HCT116 (cell line): ENCODE data around the gene SLC22A7. TPM values are rescaled to one million over a fixed set of nuclear protein-coding genes. Genes with fewer than 3 reads are reported as not detected.

ENCODE experiments used
- ATAC-seq: fragments of 200-7000 bp; cut with Tn5 transposase; 2 replicates; pipeline ENCODE4 v1.9.1; 2020; ENCODE audit warnings: mild to moderate bottlenecking, moderate library complexity
- BruUV-seq: library from RNA; stranded (reverse); fragments of 400-500 nt; replicated peaks from 2 replicates; lab custom pipeline; 2021; lab: Mats Ljungman, UMichigan
- CTCF ChIA-PET: fragments of 300-600 bp; sonication (Branson Sonifier 250); formaldehyde crosslinking; loops from one replicate; lab custom pipeline; 2021; ENCODE audit warnings: antibody characterized with exemption; lab: Charles Lee
- POLR2A ChIA-PET: fragments of 300-600, 350-600 bp; sonication (Branson Sonifier 250); formaldehyde crosslinking; loops from one replicate; lab custom pipeline; 2021; ENCODE audit warnings: antibody characterized with exemption; lab: Charles Lee
- RAD21 ChIA-PET, 2 experiments: fragments of 300-600 bp; sonication (Branson Sonifier 250); formaldehyde crosslinking; loops; one replicate each; lab custom pipeline; 2023; ENCODE audit warnings: low total read pairs in 2 of 2; ENCODE audit not compliant: uncharacterized antibody in 2 of 2, unreplicated experiment in 2 of 2, low non-redundant PET in 1 of 2; lab: Charles Lee
- DNase-seq: peaks from one replicate; pipeline ENCODE4 v3.0.0-alpha.2; 2010; ENCODE audit warnings: low read depth, low spot score
- H2AFZ ChIP-seq: fragments of 200-600 bp; shearing (Covaris generic), sonication (generic); 2 replicates; pipeline ENCODE4 v1.6.1; 2017; ENCODE audit warnings: low read depth, mixed run types, mixed read lengths, antibody characterized with exemption, low read length; ENCODE audit not compliant: poor library complexity, severe bottlenecking
- H3K27ac ChIP-seq: 2 replicates; pipeline ENCODE4 v1.5.1; 2012; ENCODE audit warnings: low read depth, low read length
- H3K27me3 ChIP-seq: fragments of 200-600 bp; sonication (generic); 2 replicates; pipeline ENCODE4 v1.6.1; 2016; ENCODE audit warnings: mixed run types, low read length, mixed read lengths; ENCODE audit not compliant: insufficient read depth
- H3K36me3 ChIP-seq, 2 experiments: fragments of 200-500 bp in 1 of 2; fragments of 200-600 bp in 1 of 2; sonication (Bioruptor generic) in 1 of 2; sonication (generic) in 1 of 2; 2 replicates each; pipeline versions ENCODE4 v1.5.1 to v1.6.1; 2014 to 2016; ENCODE audit warnings: low read length in 2 of 2, inconsistent platforms in 1 of 2, mixed read lengths in 1 of 2, mixed run types in 1 of 2; ENCODE audit not compliant: insufficient read depth in 2 of 2, control insufficient read depth in 1 of 2
- H3K4me1 ChIP-seq, 2 experiments: fragments of 200-600 bp in 1 of 2; sonication (generic) in 1 of 2; 2 replicates each; pipeline versions ENCODE4 v1.5.1 to v1.6.1; 2012 to 2017; ENCODE audit warnings: low read length in 2 of 2, inconsistent platforms in 1 of 2, mild to moderate bottlenecking in 1 of 2, mixed read lengths in 1 of 2, mixed run types in 1 of 2, moderate library complexity in 1 of 2; ENCODE audit not compliant: insufficient read depth in 2 of 2, control insufficient read depth in 1 of 2
- H3K4me2 ChIP-seq: fragments of 200-600 bp; sonication (generic); 2 replicates; pipeline ENCODE4 v1.6.1; 2017; ENCODE audit warnings: mixed run types, low read length, mixed read lengths
- H3K4me3 ChIP-seq, 2 experiments: fragments of 200-600 bp in 1 of 2; sonication (generic) in 1 of 2; replicated peaks in 1 of 2; 2 replicates each; pipeline ENCODE4 v1.5.1; 2011 to 2016; ENCODE audit warnings: low read length in 2 of 2, control low read depth in 1 of 2, low read depth in 1 of 2, mild to moderate bottlenecking in 1 of 2, mixed read lengths in 1 of 2, mixed run types in 1 of 2
- H3K79me2 ChIP-seq: fragments of 200-600 bp; sonication (generic); 2 replicates; pipeline ENCODE4 v1.6.1; 2017; ENCODE audit warnings: mild to moderate bottlenecking, mixed run types, low read length, moderate library complexity, mixed read lengths; ENCODE audit not compliant: insufficient read depth
- H3K9ac ChIP-seq: fragments of 200-600 bp; sonication (generic); 2 replicates; pipeline ENCODE4 v1.6.1; 2016; ENCODE audit warnings: low read length, mixed read lengths
- H3K9me2 ChIP-seq: fragments of 200-600 bp; sonication (generic), shearing (Covaris generic); 2 replicates; pipeline ENCODE4 v1.6.1; 2017; ENCODE audit warnings: mixed run types, mild to moderate bottlenecking, moderate library complexity; ENCODE audit not compliant: insufficient read depth
- H3K9me3 ChIP-seq, 2 experiments: fragments of 200-500 bp in 1 of 2; fragments of 200-600 bp in 1 of 2; sonication (Bioruptor generic) in 1 of 2; sonication (generic) in 1 of 2; 2 replicates each; pipeline ENCODE4 v1.6.1; 2014 to 2017; ENCODE audit warnings: low read length in 2 of 2, mixed read lengths in 2 of 2, inconsistent platforms in 1 of 2, low read depth in 1 of 2, mild to moderate bottlenecking in 1 of 2, mixed run types in 1 of 2, moderate library complexity in 1 of 2; ENCODE audit not compliant: control insufficient read depth in 1 of 2, insufficient read depth in 1 of 2
- H4K20me1 ChIP-seq: fragments of 200-600 bp; sonication (generic), shearing (Covaris generic); 2 replicates; pipeline ENCODE4 v1.6.1; 2017; ENCODE audit warnings: mixed run types, mild to moderate bottlenecking, moderate library complexity; ENCODE audit not compliant: insufficient read depth
- ATF3 ChIP-seq: IDR thresholded peaks from 2 replicates; pipeline ENCODE4 v1.6.1; 2012
- CTCF ChIP-seq, 3 experiments: fragments of 200-600 bp in 1 of 3; sonication (generic) in 1 of 3; IDR thresholded peaks in 2 of 3; conservative IDR thresholded peaks in 1 of 3; 2 replicates each; pipeline ENCODE4 v1.5.1; 2012 to 2017; ENCODE audit warnings: low read depth in 2 of 3, low read length in 2 of 3, antibody characterized with exemption in 1 of 3, borderline replicate concordance in 1 of 3, control low read depth in 1 of 3, mild to moderate bottlenecking in 1 of 3, mixed read lengths in 1 of 3, mixed run types in 1 of 3, moderate library complexity in 1 of 3; ENCODE audit not compliant: insufficient read depth in 1 of 3
- EGR1 ChIP-seq: IDR thresholded peaks from 2 replicates; pipeline ENCODE4 v1.6.1; 2012; ENCODE audit warnings: low read depth
- EZH2 ChIP-seq: fragments of 200-600 bp; sonication (generic); IDR thresholded peaks from 2 replicates; pipeline ENCODE4 v1.6.1; 2017; ENCODE audit warnings: antibody characterized with exemption, mixed run types
- EZH2phosphoT487 ChIP-seq: fragments of 200-600 bp; IDR thresholded peaks from 2 replicates; pipeline ENCODE4 v1.6.1; 2018; ENCODE audit warnings: antibody characterized with exemption, borderline replicate concordance
- FOSL1 ChIP-seq: IDR thresholded peaks from 2 replicates; pipeline ENCODE4 v1.6.1; 2012; ENCODE audit warnings: low read depth
- JUND ChIP-seq: IDR thresholded peaks from 2 replicates; pipeline ENCODE4 v1.6.1; 2012
- MAX ChIP-seq: IDR thresholded peaks from 2 replicates; pipeline ENCODE4 v1.6.1; 2012
- POLR2A ChIP-seq: IDR thresholded peaks from 2 replicates; pipeline ENCODE4 v1.7.0; 2011; ENCODE audit warnings: borderline replicate concordance; ENCODE audit not compliant: insufficient read depth, insufficient read length; ENCODE audit errors: extremely low read depth
- POLR2AphosphoS5 ChIP-seq: IDR thresholded peaks from 2 replicates; pipeline ENCODE4 v1.6.1; 2011; ENCODE audit warnings: mild to moderate bottlenecking, low read depth, low read length, moderate library complexity
- RAD21 ChIP-seq: IDR thresholded peaks from 2 replicates; pipeline ENCODE4 v1.6.1; 2012; ENCODE audit warnings: low read depth, mild to moderate bottlenecking
- REST ChIP-seq: IDR thresholded peaks from 2 replicates; pipeline ENCODE4 v1.6.1; 2012; ENCODE audit warnings: low read depth
- SIN3A ChIP-seq: IDR thresholded peaks from 2 replicates; pipeline ENCODE4 v1.6.1; 2012; ENCODE audit warnings: low read depth
- SP1 ChIP-seq: IDR thresholded peaks from 2 replicates; pipeline ENCODE4 v1.6.1; 2012; ENCODE audit warnings: low read depth
- TCF7L2 ChIP-seq: IDR thresholded peaks from 2 replicates; pipeline ENCODE4 v1.7.0; 2011; ENCODE audit warnings: borderline replicate concordance, inconsistent platforms; ENCODE audit not compliant: insufficient read depth, insufficient read length; ENCODE audit errors: extremely low read depth
- ZBTB33 ChIP-seq: IDR thresholded peaks from 2 replicates; pipeline ENCODE4 v1.6.1; 2011; ENCODE audit warnings: mild to moderate bottlenecking, low read length, moderate library complexity; ENCODE audit not compliant: insufficient replicate concordance; ENCODE audit errors: extremely low read depth
- intact Hi-C: fragments of 100-400 bp; cut with micrococcal nuclease; formaldehyde crosslinking; loops from 2 replicates; pipeline ENCODE4 v1.10.0; 2022
- total RNA-seq: library from RNA; stranded (reverse); gene quantifications from one replicate; pipeline ENCODE4 v1.2.1, GENCODE V29; 2021; ENCODE audit not compliant: unreplicated experiment

The SLC22A7 gene
- total RNA-seq, 1 experiment from 2014 or later: not detected

- H3K36me3 ChIP-seq: no peaks in the 10 kb centered on the region
- intact Hi-C loops: no loop called here
- H3K79me2 ChIP-seq: no peaks in the 10 kb centered on the region
- ATAC-seq (no peak), DNase-seq (no peak)
- BruUV-seq: no TSS peak
- CTCF ChIA-PET: no interaction called here
- H3K9ac ChIP-seq: no peak overlapping the region
- H3K4me3 ChIP-seq: no peak overlapping the region
- H3K27ac ChIP-seq: no peak overlapping the region
- no peaks in the 10 kb centered on the region for H3K9me2 ChIP-seq
- no peak overlapping the region for H2AFZ ChIP-seq
- no peaks in the 10 kb centered on the region for H3K9me3 ChIP-seq
- peaks cover 0 to 12% of the 10 kb centered on the region in 2 experiments; a peak in 2 of 4 replicates for H3K4me1 ChIP-seq
- no peak overlapping the region for H3K4me2 ChIP-seq
- TF ChIP-seq EGR1: no peak
- no peak for TF ChIP-seq RAD21
- no peak for TF ChIP-seq EZH2phosphoT487
- no peak for TF ChIP-seq FOSL1
- no peak for TF ChIP-seq TCF7L2
- no peak for TF ChIP-seq ATF3
- TF ChIP-seq POLR2AphosphoS5: no peak
- no peak for TF ChIP-seq SP1
- no peak for TF ChIP-seq SIN3A
- no peak for TF ChIP-seq CTCF (IDR thresholded peaks at IDR 0.05 in 2 of 3, conservative IDR thresholded peaks at IDR 0.05 in 1 of 3; ENCODE audit: borderline replicate concordance in 1 of 3, insufficient read depth in 1 of 3, low read depth in 2 of 3, low read length in 2 of 3)
- no peak for TF ChIP-seq REST
- no peak for TF ChIP-seq POLR2A
- no peak for TF ChIP-seq JUND
- no peak for TF ChIP-seq MAX
- no peak for TF ChIP-seq EZH2
- no peak for TF ChIP-seq ZBTB33
- no peaks in the 10 kb centered on the region for H4K20me1 ChIP-seq
- POLR2A ChIA-PET: no interaction called here
- RAD21 ChIA-PET: no interaction called here
- no peaks in the 10 kb centered on the region for H3K27me3 ChIP-seq
Observed at GRCh38 chr6:43275801-43276576, 22.1 kb upstream of the SLC22A7 start.
